Caco-2 (cell line): Measurements from ENCODE around the gene ADNP. TPM values are rescaled to one million over a fixed set of nuclear protein-coding genes. Genes with fewer than 3 reads are reported as not detected.

Experiments used
- BruUV-seq: library from RNA; stranded (reverse); fragments of 400-500 nt; replicated peaks from 2 replicates; lab custom pipeline; 2021; lab: Mats Ljungman, UMichigan
- CTCF ChIA-PET: fragments of 300-600 bp; sonication (Branson Sonifier 250); formaldehyde crosslinking; loops from one replicate; lab custom pipeline; 2022; ENCODE audit warnings: antibody characterized with exemption; lab: Charles Lee
- POLR2A ChIA-PET: fragments of 300-600 bp; sonication (Branson Sonifier 250); formaldehyde crosslinking; loops from one replicate; lab custom pipeline; 2022; ENCODE audit warnings: antibody characterized with exemption; lab: Charles Lee
- DNase-seq, 2 experiments: peaks; one replicate each; pipeline versions ENCODE4 v3.0.0 to v3.0.0-alpha.2; 2020 to 2022
- H3K27me3 ChIP-seq: replicated peaks from 2 replicates; pipeline ENCODE4 v1.6.0; 2011; ENCODE audit warnings: low read length; ENCODE audit not compliant: control insufficient read depth, insufficient read depth
- H3K36me3 ChIP-seq: 2 replicates; pipeline ENCODE4 v1.5.1; 2011; ENCODE audit warnings: low read length; ENCODE audit not compliant: control insufficient read depth, insufficient read depth
- H3K4me1 ChIP-seq: fragments of 250-450 bp; sonication (Bioruptor Pico); 2 replicates; pipeline ENCODE4 v1.5.1; 2020; ENCODE audit warnings: mild to moderate bottlenecking
- H3K4me3 ChIP-seq: 2 replicates; pipeline ENCODE4 v1.5.1; 2011; ENCODE audit warnings: low read depth, mild to moderate bottlenecking, control low read depth, low read length
- H3K9me3 ChIP-seq: fragments of 250-450 bp; sonication (Bioruptor Pico); 2 replicates; pipeline ENCODE4 v1.5.1; 2020; ENCODE audit warnings: mild to moderate bottlenecking, moderate library complexity
- H3K27ac Mint-ChIP-seq: one replicate; pipeline ENCODE4 v1.8.0; 2022; ENCODE audit warnings: mixed read lengths; ENCODE audit not compliant: unreplicated experiment
- H3K27me3 Mint-ChIP-seq: one replicate; pipeline ENCODE4 v1.8.0; 2022; ENCODE audit warnings: mixed read lengths; ENCODE audit not compliant: insufficient read depth, unreplicated experiment
- H3K36me3 Mint-ChIP-seq: one replicate; pipeline ENCODE4 v1.8.0; 2022; ENCODE audit warnings: mild to moderate bottlenecking, mixed read lengths; ENCODE audit not compliant: insufficient read depth, unreplicated experiment
- H3K4me1 Mint-ChIP-seq: one replicate; pipeline ENCODE4 v1.8.0; 2022; ENCODE audit warnings: low read depth, mixed read lengths; ENCODE audit not compliant: unreplicated experiment
- H3K4me3 Mint-ChIP-seq: one replicate; pipeline ENCODE4 v1.8.0; 2022; ENCODE audit warnings: mild to moderate bottlenecking, moderate library complexity, mixed read lengths; ENCODE audit not compliant: unreplicated experiment
- H3K9me3 Mint-ChIP-seq: one replicate; pipeline ENCODE4 v1.8.0; 2022; ENCODE audit warnings: mixed read lengths; ENCODE audit not compliant: unreplicated experiment
- CTCF ChIP-seq, 2 experiments: fragments of 200-600 bp in 1 of 2; IDR thresholded peaks; 1 replicate in 1 of 2; 2 replicates in 1 of 2; pipeline versions ENCODE4 v1.5.1 to v1.8.0; 2011 to 2022; ENCODE audit warnings: antibody characterized with exemption in 1 of 2, control low read depth in 1 of 2, inconsistent platforms in 1 of 2, low read depth in 1 of 2, low read length in 1 of 2, mild to moderate bottlenecking in 1 of 2, moderate library complexity in 1 of 2; ENCODE audit not compliant: insufficient read depth in 1 of 2, severe bottlenecking in 1 of 2, unreplicated experiment in 1 of 2
- intact Hi-C: fragments of 100-400 bp; cut with micrococcal nuclease; formaldehyde crosslinking; loops from one replicate; pipeline ENCODE4 v1.10.0; 2022; ENCODE audit not compliant: unreplicated experiment
- total RNA-seq: library from RNA; stranded (reverse); gene quantifications from 2 replicates; pipeline ENCODE4 v1.2.3, GENCODE V29; 2022

The ADNP gene
- total RNA-seq, 1 experiment from 2014 or later = 154 TPM

GRCh38 chr20:50903353-50904051 is 27.7 kb downstream of the ADNP start:
- peak in 1 of 2 experiments; percentile 41 for DNase-seq
- H3K27me3 ChIP-seq = no peaks in the 10 kb centered on the region
- no peaks in the 10 kb centered on the region for H3K9me3 ChIP-seq
- POLR2A ChIA-PET = interaction anchor here (0.6 kb wide), 1 partner anchor 19 kb away, joined by 7 read pairs; no protein-coding TSS in a partner anchor
- CTCF ChIA-PET = interaction anchor here (0.7 to 1.2 kb wide), 3 partner anchors 8 to 110 kb away, joined by 3 to 4 read pairs (median 3); no protein-coding TSS in a partner anchor
- no peak overlapping the region for H3K4me3 Mint-ChIP-seq
- intact Hi-C loops = no loop called here
- TF ChIP-seq CTCF (IDR thresholded peaks at IDR 0.05; ENCODE audit: insufficient read depth in 1 of 2, low read depth in 1 of 2, low read length in 1 of 2, severe bottlenecking in 1 of 2, unreplicated experiment in 1 of 2) = no peak
- H3K27me3 Mint-ChIP-seq = no peaks in the 10 kb centered on the region
- H3K36me3 ChIP-seq = peaks cover 6% of the 10 kb centered on the region
- H3K4me1 ChIP-seq = peaks cover 11% of the 10 kb centered on the region
- peaks cover 95% of the 10 kb centered on the region for H3K36me3 Mint-ChIP-seq
- H3K27ac Mint-ChIP-seq = no peak overlapping the region
- H3K4me1 Mint-ChIP-seq = peaks cover 38% of the 10 kb centered on the region
- BruUV-seq = no TSS peak
- no peak overlapping the region for H3K4me3 ChIP-seq
- no peaks in the 10 kb centered on the region for H3K9me3 Mint-ChIP-seq

- Mint-ChIP-seq H3K9me3 (no peaks in the 10 kb centered on the region), H3K27ac (no peak overlapping the region), H3K4me1 (peaks cover 42% of the 10 kb centered on the region), H3K27me3 (no peaks in the 10 kb centered on the region), H3K36me3 (peaks cover 95% of the 10 kb centered on the region), H3K4me3 (no peak overlapping the region)
- Histone ChIP-seq H3K36me3 (peaks cover 8% of the 10 kb centered on the region), H3K4me3 (no peak overlapping the region), H3K4me1 (peaks cover 11% of the 10 kb centered on the region), H3K9me3 (no peaks in the 10 kb centered on the region), H3K27me3 (no peaks in the 10 kb centered on the region)
- ChIA-PET POLR2A (no interaction called here), CTCF (interaction anchor here (1.8 kb wide), 1 partner anchor 107 kb away, joined by 8 read pairs; the partner anchor contains the start of gene BCAS4)
- TF ChIP-seq CTCF (IDR thresholded peaks at IDR 0.05; ENCODE audit: insufficient read depth in 1 of 2, low read depth in 1 of 2, low read length in 1 of 2, severe bottlenecking in 1 of 2, unreplicated experiment in 1 of 2) = no peak
- no TSS peak for BruUV-seq
- intact Hi-C loops = no loop called here
- no peak for DNase-seq
Measured at GRCh38 chr20:50901301-50901700, 29.9 kb downstream of the ADNP start.

GRCh38 chr20:50900261-50900660 is 31.0 kb downstream of the ADNP start:
- H3K36me3 Mint-ChIP-seq = peaks cover 96% of the 10 kb centered on the region

More at GRCh38 chr20:50900261-50900660, 31.0 kb downstream of the ADNP start:
- DNase-seq = no peak
- Histone ChIP-seq H3K27me3 (no peaks in the 10 kb centered on the region), H3K4me3 (no peak overlapping the region), H3K9me3 (no peaks in the 10 kb centered on the region), H3K36me3 (peaks cover 8% of the 10 kb centered on the region), H3K4me1 (peaks cover 18% of the 10 kb centered on the region)
- Mint-ChIP-seq H3K4me1 (peaks cover 42% of the 10 kb centered on the region), H3K27ac (no peak overlapping the region), H3K27me3 (no peaks in the 10 kb centered on the region), H3K9me3 (no peaks in the 10 kb centered on the region), H3K4me3 (no peak overlapping the region)
- no peak for TF ChIP-seq CTCF (IDR thresholded peaks at IDR 0.05; ENCODE audit: insufficient read depth in 1 of 2, low read depth in 1 of 2, low read length in 1 of 2, severe bottlenecking in 1 of 2, unreplicated experiment in 1 of 2)
- ChIA-PET POLR2A (interaction anchor here (0.6 to 0.9 kb wide), 2 partner anchors 31 to 1681 kb away, joined by 3 to 4 read pairs; partner anchors contain the start of gene ADNP), CTCF (interaction anchor here (1.8 kb wide), 1 partner anchor 106 kb away, joined by 8 read pairs; the partner anchor contains the start of gene BCAS4)
- no TSS peak for BruUV-seq
- intact Hi-C loops = no loop called here
